HG03342 (cell line): ENCODE measurements around the gene TACSTD2.
"Not testable (repeated sequence)": the region's sequence is repeated elsewhere in the genome, so short reads cannot be mapped to it uniquely, and the experiment has no call there.

Source experiments
- ATAC-seq: cut with Tn5 transposase; IDR thresholded peaks from one replicate; pipeline ENCODE4 v1.9.1; 2021; ENCODE audit warnings: mild to moderate bottlenecking, moderate library complexity; ENCODE audit not compliant: unreplicated experiment

TACSTD2 gene

DNA sequence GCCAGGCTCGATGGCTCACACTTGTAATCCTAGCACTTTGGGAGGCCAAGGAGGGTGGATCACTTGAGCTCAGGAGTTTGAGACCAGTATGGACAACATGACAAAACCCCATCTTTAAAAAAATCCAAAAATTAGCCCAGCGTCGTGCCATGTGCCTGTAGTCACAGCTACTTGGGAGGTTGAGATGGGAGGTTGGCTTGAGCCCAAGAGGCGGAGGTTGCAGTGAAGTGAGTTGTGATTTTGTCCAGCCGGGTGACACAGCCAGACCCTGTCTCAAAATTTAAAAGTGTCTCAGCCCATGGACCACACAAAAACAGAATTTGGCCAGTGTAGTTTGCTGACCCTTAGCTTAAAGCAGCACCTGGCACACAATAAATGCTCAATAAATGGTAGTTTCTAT is 11.3 kb upstream of the TACSTD2 start:
- no peak for ATAC-seq

DNA sequence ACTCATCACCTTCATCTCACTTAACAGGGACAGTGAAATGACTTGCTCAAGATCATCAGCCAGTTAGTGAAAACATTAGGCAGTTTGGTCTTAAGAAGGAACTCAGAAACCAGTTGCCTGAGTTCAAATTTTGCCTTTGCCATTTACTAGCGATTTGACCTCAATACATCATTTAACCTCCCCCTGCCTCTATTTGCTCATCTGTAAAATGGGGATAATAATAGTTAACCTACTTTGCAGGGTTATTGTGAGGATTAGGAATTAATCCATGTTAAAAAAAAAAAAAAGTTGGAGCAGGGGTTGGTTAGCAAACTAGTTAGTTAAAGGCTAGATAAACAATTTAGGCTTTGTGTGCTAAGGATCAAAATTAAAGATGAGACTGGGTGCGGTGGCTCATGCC is 10.6 kb upstream of the TACSTD2 start:
- ATAC-seq, result no peak

DNA sequence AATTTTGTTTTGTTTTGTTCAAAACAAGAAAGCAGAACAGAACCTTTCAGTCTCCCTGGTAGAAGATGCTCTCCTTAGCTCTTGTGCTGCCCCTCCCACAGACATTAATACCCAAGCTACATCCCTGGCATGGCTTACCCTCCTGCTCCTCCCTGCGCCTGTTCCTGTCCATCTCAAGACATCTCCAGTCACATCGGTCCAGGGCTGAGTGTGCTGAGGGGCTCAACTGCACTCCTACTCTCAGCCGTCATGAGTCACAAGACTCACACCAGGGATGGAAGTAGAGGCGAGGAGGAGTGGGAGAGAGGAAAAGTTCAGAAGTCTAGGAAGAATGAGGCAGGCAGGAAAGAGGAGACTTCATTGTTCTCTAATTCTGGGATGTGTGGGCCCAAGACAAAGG is 9.2 kb upstream of the TACSTD2 start:
- ATAC-seq, result no peak

DNA sequence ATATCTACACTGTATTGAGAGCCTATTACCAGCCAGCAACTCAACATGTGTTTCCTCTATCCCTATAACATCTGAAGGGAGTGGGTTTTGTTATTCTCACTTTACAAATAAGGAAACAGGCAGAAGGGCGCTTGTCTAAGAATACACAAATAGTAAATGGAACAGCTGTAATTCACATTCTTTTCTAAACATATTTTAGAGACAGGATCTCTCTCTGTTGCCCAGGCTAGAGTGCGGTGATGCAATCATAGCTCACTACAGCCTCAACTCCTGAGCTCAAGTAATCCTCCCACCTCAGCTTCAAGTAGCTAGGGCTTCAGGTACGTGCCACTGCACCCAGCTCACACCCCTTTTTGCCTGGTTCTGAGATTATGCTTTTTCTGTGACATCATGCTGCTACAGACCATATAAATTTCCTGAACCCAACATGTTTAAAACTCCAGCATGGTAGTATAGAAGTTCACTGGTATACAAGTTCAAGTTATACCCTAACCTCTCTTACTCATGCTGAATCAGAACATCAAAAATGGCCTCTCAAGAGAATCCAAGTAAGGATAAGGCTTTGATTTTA is 8.6 kb upstream of the TACSTD2 start:
- ATAC-seq, result no peak

DNA sequence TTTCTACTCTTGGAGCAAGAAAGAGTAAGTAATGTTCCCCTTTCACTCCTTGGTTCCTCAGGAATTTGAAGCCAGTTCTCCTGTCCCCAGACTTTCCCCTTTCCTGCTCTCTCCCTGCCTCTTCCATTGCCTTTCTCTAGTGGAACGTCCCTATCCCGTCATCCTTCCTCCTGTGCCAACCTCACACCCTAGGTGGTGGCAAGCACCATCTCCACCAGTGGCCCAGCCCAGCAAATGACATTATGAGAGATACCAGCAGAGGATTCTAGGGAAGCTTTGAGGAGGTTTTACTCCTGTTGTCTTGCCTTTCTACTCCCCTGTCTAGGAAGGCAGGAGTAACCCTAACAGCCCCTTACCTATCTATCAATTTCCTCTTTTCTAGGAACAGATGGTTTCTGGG is 8.1 kb upstream of the TACSTD2 start:
- ATAC-seq, result no peak

DNA sequence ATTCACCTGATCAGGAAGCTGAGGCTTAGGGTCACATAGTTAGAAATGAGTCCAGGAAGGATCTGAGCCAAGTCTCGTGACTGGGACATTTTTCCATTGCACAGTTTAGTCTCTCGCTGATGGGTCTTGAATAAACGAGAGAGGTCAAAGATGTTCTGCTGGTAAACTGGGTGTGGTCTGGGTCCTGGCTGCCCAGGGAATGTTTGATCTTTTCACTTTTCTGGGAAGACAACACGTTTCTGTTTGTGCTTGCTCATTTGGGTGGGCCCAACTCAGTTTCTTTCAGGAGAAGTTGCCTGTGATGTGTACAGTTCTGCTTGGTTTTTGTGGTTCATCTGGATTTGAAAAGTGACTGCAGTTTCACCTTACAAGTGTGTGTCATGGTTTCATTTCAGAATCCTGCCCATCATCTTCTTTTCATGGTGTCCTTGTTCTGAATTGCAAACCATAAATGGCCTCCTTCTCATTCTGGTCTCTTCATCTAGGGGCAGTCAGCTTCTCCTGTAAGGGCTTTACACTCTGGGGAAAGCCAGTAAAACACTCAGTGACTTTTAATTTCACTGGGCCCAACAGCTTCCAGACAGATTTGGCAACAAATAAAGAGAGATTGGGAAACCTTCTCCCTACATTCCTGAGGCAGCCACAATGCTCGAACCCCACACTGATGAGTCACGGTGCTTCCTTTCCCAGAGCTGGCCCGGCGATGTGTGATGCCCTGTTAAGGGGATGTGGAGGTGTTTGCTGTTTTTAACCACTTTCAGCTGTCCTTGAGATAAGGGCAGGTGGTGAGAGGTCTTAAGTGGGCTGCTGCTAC is 7.2 kb upstream of the TACSTD2 start:
- peak; percentile 63 for ATAC-seq

DNA sequence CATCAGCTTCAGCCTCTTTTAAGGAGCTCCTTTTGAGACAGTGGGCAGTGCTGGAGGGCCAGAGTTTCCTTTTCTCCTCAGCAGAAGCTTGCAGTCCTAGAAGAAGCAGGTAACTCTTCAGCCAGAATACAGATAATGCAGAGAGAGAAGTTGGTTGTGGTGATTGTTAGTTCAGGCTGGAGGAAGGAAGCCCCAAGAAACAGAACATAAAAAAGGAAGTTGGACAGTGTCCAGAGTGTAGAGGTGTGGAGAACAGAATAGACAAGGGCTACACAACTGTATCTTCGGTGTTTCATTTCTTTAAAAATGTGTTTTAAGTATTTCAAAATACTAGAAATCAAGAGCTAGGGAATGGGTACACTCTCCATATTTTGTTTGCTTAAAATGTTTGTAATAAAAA is 6.4 kb upstream of the TACSTD2 start:
- no peak for ATAC-seq

DNA sequence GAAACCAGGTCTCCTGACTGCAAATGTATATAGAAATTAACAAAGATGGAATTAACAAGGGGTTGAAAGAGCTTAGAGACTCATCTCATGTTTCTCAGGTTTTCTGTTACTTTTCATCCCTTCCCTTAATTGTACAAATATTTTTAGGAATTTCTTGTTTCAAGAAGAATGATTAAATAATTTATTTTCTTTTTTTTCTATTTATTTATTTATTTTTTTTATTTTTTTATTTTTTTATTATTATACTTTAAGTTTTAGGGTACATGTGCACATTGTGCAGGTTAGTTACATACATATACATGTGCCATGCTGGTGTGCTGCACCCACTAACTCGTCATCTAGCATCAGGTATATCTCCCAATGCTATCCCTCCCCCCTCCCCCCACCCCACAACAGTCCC is 5.1 kb upstream of the TACSTD2 start:
- ATAC-seq, result not testable (repeated sequence)

DNA sequence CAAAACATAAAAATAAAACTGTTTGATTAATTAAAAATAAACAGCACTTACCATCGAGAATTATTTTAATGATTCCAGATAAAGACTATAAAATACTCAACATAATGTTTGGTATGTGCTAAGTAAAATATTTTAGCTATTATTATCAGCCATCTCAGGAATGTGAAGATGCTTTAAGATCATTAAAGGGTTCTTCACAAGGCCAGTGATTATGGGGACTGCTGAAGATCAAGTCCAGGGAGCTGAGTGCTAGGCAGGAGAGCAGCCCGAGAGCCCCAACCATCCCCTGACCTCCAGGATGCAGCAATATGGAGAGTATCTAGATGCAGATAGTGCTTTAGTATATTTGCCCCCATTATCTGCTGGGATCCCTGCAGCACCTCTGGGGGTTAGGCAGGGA is 4.6 kb upstream of the TACSTD2 start:
- no peak for ATAC-seq

DNA sequence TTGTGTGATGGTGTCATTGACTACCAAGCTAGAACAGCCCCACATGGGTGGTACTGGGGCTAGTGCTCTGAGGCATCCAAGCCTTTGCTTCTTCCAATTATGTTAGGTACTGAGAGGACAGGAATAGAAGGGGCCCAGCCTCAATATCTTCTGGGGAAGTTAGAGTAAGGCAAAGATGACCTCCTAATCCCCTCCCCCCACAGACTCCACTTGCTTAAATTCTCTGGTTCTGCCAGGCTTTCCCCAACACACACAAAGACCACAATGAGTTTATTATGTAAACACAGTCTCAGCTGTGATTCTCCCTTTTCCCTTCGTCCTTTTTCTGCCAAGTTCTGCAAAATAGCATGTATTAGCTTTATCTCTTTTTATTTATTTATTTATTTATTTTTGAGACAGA is 3.1 kb upstream of the TACSTD2 start:
- ATAC-seq, result no peak

DNA sequence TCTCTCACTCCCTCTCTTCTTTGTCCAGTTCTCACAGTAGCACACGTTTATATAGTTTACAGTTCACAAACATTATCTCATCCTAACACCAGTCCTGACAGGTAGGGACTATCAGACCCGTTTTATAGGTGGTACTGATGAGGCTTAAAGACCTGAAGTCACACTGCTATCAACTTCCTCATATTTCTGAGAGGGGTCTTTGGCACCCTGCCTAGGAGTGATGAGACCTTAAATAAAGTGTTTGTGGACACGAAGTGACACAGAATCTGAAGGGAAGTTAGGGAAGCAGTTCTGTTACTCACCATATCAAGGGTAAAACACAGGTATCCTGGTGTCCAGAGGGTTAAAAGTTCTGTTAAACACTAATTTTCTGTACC is 590 bp upstream of the TACSTD2 start:
- ATAC-seq, result no peak

DNA sequence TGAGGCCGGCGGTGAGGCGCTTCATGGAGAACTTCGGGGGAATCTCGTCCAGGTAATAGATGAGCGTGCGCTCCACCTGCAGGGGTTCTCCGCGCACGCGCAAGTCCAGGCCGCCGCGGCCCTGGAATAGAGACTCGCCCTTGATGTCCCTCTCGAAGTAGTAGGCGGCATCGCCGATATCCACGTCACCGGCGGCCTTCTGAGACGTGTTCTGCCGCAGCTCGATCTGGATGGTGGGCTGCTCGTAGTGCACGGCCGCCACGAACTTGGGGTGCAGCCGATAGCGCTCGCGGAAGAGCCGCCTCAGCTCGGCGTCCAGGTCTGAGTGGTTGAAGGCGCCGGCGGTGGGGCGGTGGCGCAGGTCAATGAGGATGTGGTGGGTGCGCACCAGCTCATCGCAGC is 726 bp downstream of the TACSTD2 start:
- no peak for ATAC-seq

DNA sequence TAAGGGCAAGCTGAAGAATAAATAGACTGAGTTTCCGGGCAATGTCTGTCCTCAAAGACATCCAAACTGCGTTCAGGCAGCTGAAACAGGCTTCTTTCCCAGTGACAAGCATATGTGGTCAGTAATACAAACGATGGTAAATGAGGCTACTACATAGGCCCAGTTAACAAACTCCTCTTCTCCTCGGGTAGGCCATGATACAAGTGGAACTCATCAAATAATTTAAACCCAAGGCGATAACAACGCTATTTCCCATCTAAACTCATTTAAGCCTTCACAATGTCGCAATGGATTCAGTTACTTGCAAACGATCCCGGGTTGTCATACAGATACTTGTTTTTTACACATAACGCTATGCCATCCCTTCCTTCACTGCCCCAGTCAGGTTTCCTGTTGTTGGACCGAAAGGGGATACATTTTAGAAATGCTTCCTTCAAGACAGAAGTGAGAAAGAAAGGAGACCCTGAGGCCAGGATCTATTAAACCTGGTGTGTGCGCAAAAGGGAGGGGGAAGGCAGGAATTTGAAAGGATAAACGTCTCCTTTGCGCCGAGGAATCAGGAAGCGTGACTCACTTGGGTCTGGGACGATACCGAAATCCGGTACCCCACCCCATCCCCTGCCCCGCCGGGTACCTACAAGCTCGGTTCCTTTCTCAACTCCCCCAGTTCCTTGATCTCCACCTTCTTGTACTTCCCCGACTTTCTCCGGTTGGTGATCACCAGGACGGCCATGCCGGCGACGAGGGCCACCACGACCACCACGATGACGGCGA is 1.3 kb downstream of the TACSTD2 start:
- ATAC-seq, result no peak

DNA sequence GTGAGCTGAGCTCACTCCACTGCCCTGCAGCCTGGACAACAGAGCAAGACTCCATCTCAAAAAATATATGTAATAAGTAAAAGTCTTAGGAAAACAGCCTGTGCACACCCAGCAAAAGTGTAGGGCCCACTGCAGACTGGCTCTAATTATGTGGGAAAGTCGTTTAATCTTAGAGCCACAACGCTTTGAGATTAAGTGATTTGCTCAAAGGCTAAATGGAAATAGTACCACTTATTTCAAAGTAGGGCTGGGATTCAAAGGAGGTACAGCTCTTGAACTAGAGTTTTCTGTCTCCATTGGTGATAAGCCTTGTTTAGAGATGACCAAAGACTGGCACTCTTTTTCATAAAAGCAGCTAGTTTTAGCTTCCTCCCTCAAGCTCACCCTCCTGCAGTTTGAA is 2.2 kb downstream of the TACSTD2 start:
- no peak for ATAC-seq

DNA sequence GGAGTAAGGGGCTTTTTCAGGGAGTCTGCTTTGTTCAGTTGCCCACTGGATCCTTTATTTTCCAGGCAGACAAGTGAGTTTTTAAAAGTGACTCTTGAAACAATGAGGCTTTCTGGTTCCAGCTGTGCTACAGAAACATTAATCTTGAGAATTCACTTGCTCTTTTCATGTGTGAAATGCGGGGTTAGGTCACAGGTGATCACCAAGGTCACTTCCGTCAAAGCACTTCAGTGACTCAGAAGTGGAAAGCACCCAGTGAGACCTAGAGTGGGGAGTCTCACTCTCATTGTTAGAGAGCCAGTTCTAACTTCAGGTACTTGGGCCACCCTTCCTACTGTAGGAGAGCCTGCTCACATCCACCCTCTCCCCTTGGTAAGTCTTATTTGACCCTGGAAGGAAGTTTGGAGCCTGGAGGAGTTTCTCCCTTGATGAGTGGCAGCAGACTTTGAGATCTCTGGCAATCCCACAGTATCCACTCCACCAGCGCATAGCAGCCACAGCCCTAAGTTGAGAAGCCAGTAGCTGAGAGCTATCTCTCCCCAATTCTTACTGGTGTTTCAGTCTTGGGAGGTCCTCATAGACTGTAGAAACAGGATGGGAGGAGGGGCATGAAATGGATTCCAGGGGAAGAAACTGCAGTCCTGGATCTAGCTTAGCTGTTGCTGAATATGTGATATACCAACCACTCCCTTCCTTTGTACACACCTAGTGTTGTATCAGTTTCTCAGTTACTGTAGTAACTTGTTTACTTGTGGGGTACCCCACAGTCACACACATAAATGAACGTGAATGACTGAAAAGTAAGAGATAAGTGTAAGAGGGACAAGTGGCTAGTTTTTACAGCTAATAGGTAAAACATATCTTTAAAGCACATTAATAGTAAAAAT is 3.1 kb downstream of the TACSTD2 start:
- peak; percentile 98 for ATAC-seq

DNA sequence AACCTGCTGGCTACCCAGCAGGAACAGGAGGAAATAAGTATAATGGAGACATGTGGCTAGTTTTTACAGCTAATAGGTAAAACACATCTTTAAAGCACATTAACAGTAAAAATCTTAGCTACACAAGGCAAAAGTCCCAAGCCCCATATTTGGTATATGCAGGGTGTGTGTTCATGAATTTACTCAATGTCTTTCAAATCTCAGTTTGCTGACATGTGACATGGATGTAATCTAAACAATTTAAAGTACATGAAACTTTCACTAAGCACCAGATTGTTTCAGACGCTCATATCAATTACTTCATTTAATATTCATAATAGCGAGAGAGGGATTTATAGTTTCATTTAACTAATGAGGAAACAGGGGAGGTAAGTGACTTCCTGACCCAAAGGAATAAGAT is 3.9 kb downstream of the TACSTD2 start:
- no peak for ATAC-seq

DNA sequence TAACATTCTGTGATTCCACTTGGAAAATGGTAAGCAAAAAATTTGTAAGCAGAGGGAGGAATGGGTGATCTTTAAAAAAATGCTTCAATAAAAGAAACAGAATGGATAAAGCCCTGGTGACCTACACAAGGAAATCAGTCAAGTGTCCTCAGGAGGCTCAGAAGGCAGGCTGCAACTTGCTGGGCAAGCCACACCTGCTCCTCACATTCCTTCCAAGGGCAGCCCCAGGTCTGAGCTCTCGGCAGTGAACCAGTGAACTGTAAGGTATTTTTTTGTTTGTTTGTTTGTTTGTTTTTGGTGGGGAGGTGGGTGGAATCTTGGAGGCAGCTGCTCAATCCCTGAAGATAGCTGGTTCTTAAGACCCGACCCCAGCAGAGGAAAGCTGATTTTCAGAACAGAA is 4.4 kb downstream of the TACSTD2 start:
- no peak for ATAC-seq

DNA sequence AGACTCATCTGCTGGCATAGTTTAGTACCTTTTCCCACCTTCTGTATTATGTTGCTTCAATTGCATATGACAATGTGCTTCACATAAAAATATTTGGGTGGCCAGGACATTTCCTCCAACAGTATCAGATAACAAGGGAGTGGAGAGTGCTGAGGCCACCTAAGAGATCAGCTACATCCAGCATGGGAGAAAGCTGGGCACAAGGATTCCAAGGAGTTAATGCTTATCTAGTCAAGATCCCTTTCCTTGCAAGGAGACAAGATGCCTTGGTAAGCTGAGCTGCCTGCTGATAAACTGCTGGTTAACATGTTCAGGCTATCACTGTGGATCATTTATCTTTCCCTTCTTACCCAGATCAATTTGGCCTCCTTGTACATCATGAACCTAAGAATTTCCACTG is 5.4 kb downstream of the TACSTD2 start:
- ATAC-seq, result no peak

DNA sequence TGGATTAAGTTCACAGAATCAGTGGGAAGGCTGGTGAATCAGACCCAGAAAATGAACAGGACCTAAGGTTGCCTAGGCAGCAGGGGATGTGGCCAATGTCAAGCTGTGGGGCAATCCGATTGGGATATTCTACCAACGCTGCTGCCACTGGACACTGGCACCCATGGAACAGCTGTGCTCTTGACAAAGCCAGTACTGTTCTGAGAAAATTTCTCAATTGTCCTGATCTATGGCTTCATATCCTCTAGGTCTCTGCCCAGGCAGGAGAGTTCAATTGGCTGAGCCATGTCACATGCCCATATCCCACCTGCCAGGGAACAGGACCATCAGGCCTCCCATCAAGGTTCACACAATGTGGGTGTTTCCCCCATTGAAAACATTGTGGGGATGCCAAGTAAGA is 6.2 kb downstream of the TACSTD2 start:
- no peak for ATAC-seq

DNA sequence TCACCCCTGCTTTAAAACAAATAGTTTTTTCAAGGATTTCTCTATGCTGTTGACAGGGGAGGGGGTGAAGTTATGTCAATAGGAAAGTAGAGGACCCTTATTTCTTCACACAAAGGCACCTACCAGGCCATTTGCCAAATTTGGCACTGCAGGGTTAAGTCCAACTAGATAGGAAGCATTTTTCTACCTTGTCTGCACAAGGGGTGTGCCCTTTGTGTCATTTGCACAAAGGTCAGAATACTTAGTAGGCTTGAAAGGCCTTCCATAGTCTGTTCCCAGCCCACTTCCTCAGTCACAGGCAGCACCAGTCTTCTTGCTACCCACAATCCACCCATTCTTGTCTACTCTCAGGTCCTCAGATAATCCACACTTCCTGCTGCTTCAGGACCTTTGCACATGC is 7.0 kb downstream of the TACSTD2 start:
- ATAC-seq, result no peak

DNA sequence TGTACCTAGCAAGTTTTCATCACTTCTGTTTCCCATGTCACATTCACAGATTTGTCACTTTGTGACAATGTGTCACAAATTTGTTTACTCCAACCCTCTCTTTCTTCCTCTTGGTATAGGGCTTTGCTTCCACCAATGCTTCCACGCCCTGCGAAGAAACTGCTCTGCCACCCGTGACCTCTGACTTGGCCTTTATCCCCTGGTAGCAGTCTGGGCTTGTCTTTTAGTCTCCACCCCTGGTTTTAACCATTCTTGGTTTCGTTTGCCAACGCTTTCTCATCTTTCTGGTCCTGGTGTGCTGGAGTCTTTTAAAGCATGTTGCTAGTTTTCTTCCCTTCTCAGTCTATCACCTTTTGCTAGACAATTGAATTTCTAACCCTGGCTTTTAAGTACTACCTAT is 8.1 kb downstream of the TACSTD2 start:
- ATAC-seq, result no peak
